WTC11 (cell line): ENCODE results near the gene OGG1. TPM values are rescaled to one million over a fixed set of nuclear protein-coding genes. Genes with fewer than 3 reads are reported as not detected.

Experiments
- ATAC-seq: fragments of 200-7000 bp; cut with Tn5 transposase; 2 replicates; pipeline ENCODE4 v1.10.0; 2021; ENCODE audit warnings: mild to moderate bottlenecking, moderate library complexity
- CTCF ChIA-PET: fragments of 300-600 bp; sonication (Branson Sonifier 250); formaldehyde crosslinking; loops from one replicate; lab custom pipeline; 2021; ENCODE audit warnings: antibody characterized with exemption; lab: Charles Lee
- POLR2A ChIA-PET: fragments of 350-600 bp; sonication (Branson Sonifier 250); formaldehyde crosslinking; loops from one replicate; lab custom pipeline; 2021; ENCODE audit warnings: antibody characterized with exemption; lab: Charles Lee
- DNase-seq: peaks from one replicate; pipeline ENCODE4 v3.0.0; 2021; ENCODE audit warnings: low spot score
- H3K27ac Mint-ChIP-seq: 2 replicates; pipeline ENCODE4 v1.8.0; 2021; ENCODE audit warnings: mixed read lengths
- H3K27me3 Mint-ChIP-seq: 2 replicates; pipeline ENCODE4 v1.8.0; 2021; ENCODE audit warnings: low read depth, mild to moderate bottlenecking, moderate library complexity, mixed read lengths
- H3K36me3 Mint-ChIP-seq: 2 replicates; pipeline ENCODE4 v1.8.0; 2021; ENCODE audit warnings: mixed read lengths
- H3K4me1 Mint-ChIP-seq: 2 replicates; pipeline ENCODE4 v1.8.0; 2022; ENCODE audit warnings: mixed read lengths
- H3K4me3 Mint-ChIP-seq: 2 replicates; pipeline ENCODE4 v1.8.0; 2021; ENCODE audit warnings: mild to moderate bottlenecking, moderate library complexity, mixed read lengths
- H3K9me3 Mint-ChIP-seq: 2 replicates; pipeline ENCODE4 v1.8.0; 2021; ENCODE audit warnings: mixed read lengths
- ATF1 ChIP-seq: sonication (generic); formaldehyde crosslinking; IDR thresholded peaks from 2 replicates; pipeline ENCODE4 v1.8.1; 2023; ENCODE audit warnings: mild to moderate bottlenecking, moderate library complexity, missing genetic modification reagents
- EMX1 ChIP-seq: fragments of 250-450 bp; sonication (Bioruptor Pico); IDR thresholded peaks from 2 replicates; pipeline ENCODE4 v1.8.0; 2021; ENCODE audit warnings: mild to moderate bottlenecking
- ESRRA ChIP-seq: sonication (generic); formaldehyde crosslinking; IDR thresholded peaks from 2 replicates; pipeline ENCODE4 v1.8.1; 2022; ENCODE audit warnings: mild to moderate bottlenecking, missing genetic modification reagents, borderline replicate concordance
- GRHL2 ChIP-seq: fragments of 250-450 bp; sonication (Bioruptor Pico); IDR thresholded peaks from 2 replicates; pipeline ENCODE4 v1.8.0; 2022; ENCODE audit warnings: mild to moderate bottlenecking, moderate library complexity; ENCODE audit not compliant: insufficient replicate concordance, severe bottlenecking
- HMGXB4 ChIP-seq: sonication (generic); formaldehyde crosslinking; IDR thresholded peaks from 2 replicates; pipeline ENCODE4 v1.8.1; 2023; ENCODE audit warnings: mild to moderate bottlenecking, moderate library complexity, missing genetic modification reagents
- IRF2 ChIP-seq: sonication (generic); formaldehyde crosslinking; IDR thresholded peaks from 2 replicates; pipeline ENCODE4 v1.8.0; 2022; ENCODE audit warnings: low read depth, missing genetic modification reagents, borderline replicate concordance
- KAT7 ChIP-seq: sonication (generic); formaldehyde crosslinking; IDR thresholded peaks from 2 replicates; pipeline ENCODE4 v1.8.1; 2023; ENCODE audit warnings: missing genetic modification reagents, mild to moderate bottlenecking, borderline replicate concordance
- MXD4 ChIP-seq: fragments of 250-450 bp; sonication (Bioruptor Pico); IDR thresholded peaks from 2 replicates; pipeline ENCODE4 v1.8.0; 2021; ENCODE audit warnings: mild to moderate bottlenecking, moderate library complexity, borderline replicate concordance
- PRDM15 ChIP-seq: sonication (generic); formaldehyde crosslinking; IDR thresholded peaks from 2 replicates; pipeline ENCODE4 v1.8.0; 2022; ENCODE audit warnings: missing genetic modification reagents
- PREB ChIP-seq: sonication (generic); formaldehyde crosslinking; IDR thresholded peaks from 2 replicates; pipeline ENCODE4 v1.8.1; 2022; ENCODE audit warnings: mild to moderate bottlenecking, missing genetic modification reagents, moderate library complexity, borderline replicate concordance
- RORB ChIP-seq: fragments of 250-450 bp; sonication (Bioruptor Pico); IDR thresholded peaks from 2 replicates; pipeline ENCODE4 v1.9.0; 2021; ENCODE audit warnings: mild to moderate bottlenecking
- STAT6 ChIP-seq: sonication (generic); formaldehyde crosslinking; conservative IDR thresholded peaks from 2 replicates; pipeline ENCODE4 v1.8.1; 2023; ENCODE audit warnings: mild to moderate bottlenecking, low read depth, missing genetic modification reagents, moderate library complexity
- TCF7 ChIP-seq: sonication (generic); formaldehyde crosslinking; IDR thresholded peaks from 2 replicates; pipeline ENCODE4 v1.8.0; 2022; ENCODE audit warnings: mild to moderate bottlenecking, low read depth, missing genetic modification reagents, moderate library complexity
- ZNF219 ChIP-seq: sonication (generic); formaldehyde crosslinking; IDR thresholded peaks from 2 replicates; pipeline ENCODE4 v1.8.0; 2023; ENCODE audit warnings: missing genetic modification reagents, mild to moderate bottlenecking, borderline replicate concordance
- ZNF425 ChIP-seq: fragments of 250-450 bp; sonication (Bioruptor Pico); conservative IDR thresholded peaks from 2 replicates; pipeline ENCODE4 v1.9.0; 2021; ENCODE audit warnings: mild to moderate bottlenecking
- total RNA-seq: library from RNA; stranded (reverse); gene quantifications from 3 replicates; pipeline ENCODE4 v1.2.3, GENCODE V29; 2021

The OGG1 gene
- total RNA-seq, 1 experiment from 2014 or later = 27.3 TPM

GRCh38 chr3:9736831-9737230 lies 12.9 kb upstream of the OGG1 start:
- POLR2A ChIA-PET = interaction anchor here (0.5 kb wide), 1 partner anchor 418 kb away, joined by 3 read pairs; no protein-coding TSS in a partner anchor
- H3K27me3 Mint-ChIP-seq = no peaks in the 10 kb centered on the region
- TF ChIP-seq IRF2 (CRISPR knock-in tag) (no peak), ATF1 (CRISPR knock-in tag) (no peak), PRDM15 (no peak), PREB (CRISPR knock-in tag) (no peak), STAT6 (CRISPR knock-in tag) (no peak), HMGXB4 (CRISPR knock-in tag) (no peak), ZNF425 (CRISPR knock-in tag) (no peak), EMX1 (CRISPR knock-in tag) (no peak), MXD4 (CRISPR knock-in tag) (no peak), ZNF219 (CRISPR knock-in tag) (no peak), TCF7 (CRISPR knock-in tag) (no peak), ESRRA (CRISPR knock-in tag) (no peak), GRHL2 (CRISPR knock-in tag) (no peak), KAT7 (CRISPR knock-in tag) (no peak), RORB (CRISPR knock-in tag) (no peak)
- peaks cover 64% of the 10 kb centered on the region for H3K36me3 Mint-ChIP-seq
- H3K4me1 Mint-ChIP-seq = peaks cover 11% of the 10 kb centered on the region
- ATAC-seq (no peak), DNase-seq (no peak)
- no peak overlapping the region for H3K4me3 Mint-ChIP-seq
- H3K9me3 Mint-ChIP-seq = no peaks in the 10 kb centered on the region
- CTCF ChIA-PET = interaction anchor here (1.0 kb wide), 2 partner anchors 10 to 233 kb away, joined by 3 to 4 read pairs; no protein-coding TSS in a partner anchor
- no peak overlapping the region for H3K27ac Mint-ChIP-seq
